Spinal cord (tissue), 10 donors: Measurements from ENCODE around the gene EXOC1. TPM values are rescaled to one million over a fixed set of nuclear protein-coding genes. Genes with fewer than 3 reads are reported as not detected.
A peak's percentile ranks its signal among the peaks of the same experiment; 100 is the strongest.

Source experiments
- DNase-seq, 6 donors: peaks; one replicate each; pipeline versions ENCODE4 v3.0.0 to v3.0.0-alpha.2; 2013 to 2015; ENCODE audit warnings: low spot score in 6 of 6, low read depth in 4 of 6
- H3K27ac ChIP-seq: one replicate; pipeline ENCODE4 v1.5.1; 2013; ENCODE audit warnings: low read depth, low read length, control low read depth
- H3K27me3 ChIP-seq: one replicate; pipeline ENCODE4 v1.6.1; 2013; ENCODE audit warnings: low read length; ENCODE audit not compliant: control insufficient read depth, insufficient read depth
- H3K36me3 ChIP-seq: one replicate; pipeline ENCODE4 v1.6.1; 2013; ENCODE audit warnings: low read length; ENCODE audit not compliant: control insufficient read depth, insufficient read depth
- H3K4me1 ChIP-seq: one replicate; pipeline ENCODE4 v1.6.1; 2013; ENCODE audit warnings: low read length; ENCODE audit not compliant: control insufficient read depth, insufficient read depth
- H3K4me3 ChIP-seq: one replicate; pipeline ENCODE4 v1.5.1; 2013; ENCODE audit warnings: low read depth, low read length, control low read depth
- H3K9me3 ChIP-seq: one replicate; pipeline ENCODE4 v1.6.1; 2013; ENCODE audit warnings: low read length; ENCODE audit not compliant: control insufficient read depth, insufficient read depth
- WGBS: methylation state at CpG from one replicate; pipeline ENCODE4 v1.1.5; 2013; ENCODE audit warnings: missing lambda C conversion rate; ENCODE audit not compliant: insufficient coverage; 5-methylcytosine and 5-hydroxymethylcytosine counted together
- polyA plus RNA-seq, 2 donors: library from polyadenylated mRNA; unstranded; fragments of 120-200 nt; gene quantifications; one replicate each; pipeline ENCODE4 v1.2.1, GENCODE V29; 2013; ENCODE audit not compliant: insufficient read length in 2 of 2
- total RNA-seq, 2 donors: library from RNA; depleted of rRNA in 1 of 2; stranded (reverse); fragments of 120-200 nt in 1 of 2; fragments of >200 nt in 1 of 2; gene quantifications; one replicate each; pipeline versions ENCODE4 v1.2.3 to v1.2.4, GENCODE V29; 2013 to 2014
- donor health status: healthy.

EXOC1 gene
- total and polyA plus RNA-seq, 4 donors: 50.9 to 74.4 (median 55.2) TPM

- DNase-seq: peak in 1 of 6 donors; percentile 20
- 100% methylated on average over 1 of the region's 1 CpG for WGBS
- Histone ChIP-seq H3K27ac (no peak overlapping the region), H3K4me1 (no peaks in the 10 kb centered on the region), H3K9me3 (no peaks in the 10 kb centered on the region), H3K4me3 (no peak overlapping the region), H3K36me3 (peaks cover 4% of the 10 kb centered on the region), H3K27me3 (no peaks in the 10 kb centered on the region)
Measured at GRCh38 chr4:55868581-55869090, 15.2 kb downstream of the EXOC1 start.

GRCh38 chr4:55871299-55871800 lies 17.9 kb downstream of the EXOC1 start:
- Histone ChIP-seq H3K4me3 (no peak overlapping the region), H3K9me3 (no peaks in the 10 kb centered on the region), H3K27ac (no peak overlapping the region), H3K4me1 (no peaks in the 10 kb centered on the region), H3K27me3 (no peaks in the 10 kb centered on the region), H3K36me3 (peaks cover 4% of the 10 kb centered on the region)
- DNase-seq: no peak
- WGBS: 44% methylated on average over 3 of the region's 5 CpGs

GRCh38 chr4:55874831-55875230 lies 21.4 kb downstream of the EXOC1 start:
- no peak for DNase-seq
- Histone ChIP-seq H3K27me3 (no peaks in the 10 kb centered on the region), H3K4me1 (no peaks in the 10 kb centered on the region), H3K4me3 (no peak overlapping the region), H3K36me3 (peaks cover 8% of the 10 kb centered on the region), H3K27ac (no peak overlapping the region), H3K9me3 (no peaks in the 10 kb centered on the region)

GRCh38 chr4:55876387-55876786 lies 22.9 kb downstream of the EXOC1 start:
- Histone ChIP-seq H3K27ac (no peak overlapping the region), H3K4me3 (no peak overlapping the region), H3K36me3 (peaks cover 8% of the 10 kb centered on the region), H3K27me3 (no peaks in the 10 kb centered on the region), H3K4me1 (no peaks in the 10 kb centered on the region), H3K9me3 (no peaks in the 10 kb centered on the region)
- DNase-seq: no peak

- no peak overlapping the region for H3K4me3 ChIP-seq
- H3K9me3 ChIP-seq: no peaks in the 10 kb centered on the region
- no peaks in the 10 kb centered on the region for H3K4me1 ChIP-seq
- H3K36me3 ChIP-seq: peaks cover 15% of the 10 kb centered on the region
- no peak for DNase-seq
- no peak overlapping the region for H3K27ac ChIP-seq
- 95% methylated on average over 3 of the region's 3 CpGs for WGBS
- no peaks in the 10 kb centered on the region for H3K27me3 ChIP-seq
Measured at GRCh38 chr4:55879224-55879623, 25.8 kb downstream of the EXOC1 start.

GRCh38 chr4:55880652-55881280 lies 27.3 kb downstream of the EXOC1 start:
- Histone ChIP-seq H3K27ac (no peak overlapping the region), H3K36me3 (peaks cover 15% of the 10 kb centered on the region), H3K4me3 (no peak overlapping the region), H3K4me1 (no peaks in the 10 kb centered on the region), H3K9me3 (no peaks in the 10 kb centered on the region), H3K27me3 (no peaks in the 10 kb centered on the region)
- DNase-seq: no peak
- no CpG with 5 or more reads among the region's 3 CpGs for WGBS

- Histone ChIP-seq H3K36me3 (peaks cover 10% of the 10 kb centered on the region), H3K27me3 (no peaks in the 10 kb centered on the region), H3K27ac (no peak overlapping the region), H3K4me3 (no peak overlapping the region), H3K4me1 (no peaks in the 10 kb centered on the region), H3K9me3 (no peaks in the 10 kb centered on the region)
- 20% methylated on average over 1 of the region's 2 CpGs for WGBS
- peak in 1 of 6 donors; percentile 17 for DNase-seq
Measured at GRCh38 chr4:55884093-55884850, 30.8 kb downstream of the EXOC1 start.

- Histone ChIP-seq H3K4me1 (no peaks in the 10 kb centered on the region), H3K4me3 (no peak overlapping the region), H3K36me3 (peaks cover 7% of the 10 kb centered on the region), H3K27me3 (no peaks in the 10 kb centered on the region), H3K27ac (no peak overlapping the region), H3K9me3 (no peaks in the 10 kb centered on the region)
- no CpG with 5 or more reads among the region's 1 CpG for WGBS
- DNase-seq: no peak
Measured at GRCh38 chr4:55884851-55885219, 31.4 kb downstream of the EXOC1 start.

- 83% methylated on average over 1 of the region's 1 CpG for WGBS
Measured at GRCh38 chr4:55887594-55887993, 34.1 kb downstream of the EXOC1 start.

GRCh38 chr4:55892156-55892555 lies 38.7 kb downstream of the EXOC1 start:
- H3K27ac ChIP-seq: no peak overlapping the region
- no peaks in the 10 kb centered on the region for H3K27me3 ChIP-seq
- H3K36me3 ChIP-seq: peaks cover 12% of the 10 kb centered on the region
- H3K4me1 ChIP-seq: no peaks in the 10 kb centered on the region
- no peak overlapping the region for H3K4me3 ChIP-seq
- no peak for DNase-seq
- WGBS: no CpG with 5 or more reads among the region's 2 CpGs
- H3K9me3 ChIP-seq: no peaks in the 10 kb centered on the region

More at GRCh38 chr4:55887594-55887993, 34.1 kb downstream of the EXOC1 start:
- Histone ChIP-seq H3K27me3 (no peaks in the 10 kb centered on the region), H3K4me1 (no peaks in the 10 kb centered on the region), H3K4me3 (no peak overlapping the region), H3K36me3 (no peaks in the 10 kb centered on the region), H3K9me3 (no peaks in the 10 kb centered on the region), H3K27ac (no peak overlapping the region)
- DNase-seq: no peak
